GM12801 (cell line): Measurements from ENCODE around the gene DPYSL4.

Experiments used
- TF ChIP-seq, protein P1 (sequence below): IDR thresholded peaks from one replicate; pipeline ENCODE4 v1.5.1; 2011; ENCODE audit warnings: control low read depth; ENCODE audit not compliant: insufficient read length; ENCODE audit errors: extremely low read depth

DPYSL4 gene

DNA sequence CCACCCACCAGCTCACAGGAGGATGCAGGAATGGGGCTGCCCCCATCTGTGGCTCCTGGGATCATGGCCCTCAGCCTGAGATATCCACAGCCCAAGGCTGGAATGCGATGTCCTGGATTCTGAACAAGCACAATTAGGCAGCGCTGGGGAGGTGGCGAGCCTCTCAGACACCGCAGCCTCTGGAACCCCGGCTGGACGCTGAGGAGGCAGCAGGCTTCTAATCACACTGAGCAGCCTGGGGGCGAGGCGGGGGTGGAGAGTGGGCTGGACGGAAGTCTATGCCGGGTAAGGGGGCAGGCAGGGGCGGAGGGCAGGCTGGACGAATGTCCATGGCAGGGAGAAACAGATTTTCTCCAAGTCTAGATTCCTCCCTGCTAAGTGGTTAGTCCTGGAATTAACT is 56.4 kb downstream of the DPYSL4 start:
- TF ChIP-seq, protein P1, sequence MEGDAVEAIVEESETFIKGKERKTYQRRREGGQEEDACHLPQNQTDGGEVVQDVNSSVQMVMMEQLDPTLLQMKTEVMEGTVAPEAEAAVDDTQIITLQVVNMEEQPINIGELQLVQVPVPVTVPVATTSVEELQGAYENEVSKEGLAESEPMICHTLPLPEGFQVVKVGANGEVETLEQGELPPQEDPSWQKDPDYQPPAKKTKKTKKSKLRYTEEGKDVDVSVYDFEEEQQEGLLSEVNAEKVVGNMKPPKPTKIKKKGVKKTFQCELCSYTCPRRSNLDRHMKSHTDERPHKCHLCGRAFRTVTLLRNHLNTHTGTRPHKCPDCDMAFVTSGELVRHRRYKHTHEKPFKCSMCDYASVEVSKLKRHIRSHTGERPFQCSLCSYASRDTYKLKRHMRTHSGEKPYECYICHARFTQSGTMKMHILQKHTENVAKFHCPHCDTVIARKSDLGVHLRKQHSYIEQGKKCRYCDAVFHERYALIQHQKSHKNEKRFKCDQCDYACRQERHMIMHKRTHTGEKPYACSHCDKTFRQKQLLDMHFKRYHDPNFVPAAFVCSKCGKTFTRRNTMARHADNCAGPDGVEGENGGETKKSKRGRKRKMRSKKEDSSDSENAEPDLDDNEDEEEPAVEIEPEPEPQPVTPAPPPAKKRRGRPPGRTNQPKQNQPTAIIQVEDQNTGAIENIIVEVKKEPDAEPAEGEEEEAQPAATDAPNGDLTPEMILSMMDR = no peak

DNA sequence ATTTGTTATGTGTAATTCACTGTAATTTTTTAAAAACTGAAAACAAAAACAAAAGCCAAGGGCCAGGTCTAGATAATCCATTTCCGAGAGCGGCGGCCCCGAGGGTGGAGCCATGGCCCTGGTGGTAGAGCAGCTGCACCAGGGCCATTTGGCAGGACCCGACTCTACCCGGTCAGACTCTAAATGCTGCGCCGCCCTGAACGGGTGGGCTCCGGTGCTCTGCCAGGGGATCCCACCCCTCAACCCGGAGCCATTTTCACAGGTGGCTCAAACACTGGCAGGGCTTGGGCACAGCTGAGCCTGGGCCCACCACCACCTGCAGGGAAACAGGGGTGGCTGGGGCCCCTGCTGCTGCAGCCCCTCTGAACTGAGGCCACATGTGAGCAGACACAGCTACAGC is 56.9 kb downstream of the DPYSL4 start:
- TF ChIP-seq, protein P1 = no peak

DNA sequence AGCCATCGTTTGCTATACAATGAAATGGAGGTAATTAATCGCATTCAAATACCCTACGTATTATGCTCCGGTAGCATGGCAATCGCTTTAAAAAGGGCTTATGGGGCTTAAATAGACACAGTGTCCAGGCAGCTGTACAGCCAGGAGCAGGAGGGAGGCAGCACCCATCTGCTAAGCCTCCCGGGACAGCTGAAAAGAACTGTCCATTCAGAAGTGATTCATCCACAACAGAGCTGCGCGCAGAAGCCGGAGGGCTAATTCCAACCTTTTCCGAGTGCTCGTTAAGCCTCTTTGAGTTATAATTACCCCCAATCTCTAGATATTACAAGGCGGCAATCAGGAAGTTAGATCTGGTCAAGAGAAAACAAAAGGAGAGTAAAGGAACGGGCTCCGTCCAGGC is 58.3 kb downstream of the DPYSL4 start:
- TF ChIP-seq, protein P1 = no peak

DNA sequence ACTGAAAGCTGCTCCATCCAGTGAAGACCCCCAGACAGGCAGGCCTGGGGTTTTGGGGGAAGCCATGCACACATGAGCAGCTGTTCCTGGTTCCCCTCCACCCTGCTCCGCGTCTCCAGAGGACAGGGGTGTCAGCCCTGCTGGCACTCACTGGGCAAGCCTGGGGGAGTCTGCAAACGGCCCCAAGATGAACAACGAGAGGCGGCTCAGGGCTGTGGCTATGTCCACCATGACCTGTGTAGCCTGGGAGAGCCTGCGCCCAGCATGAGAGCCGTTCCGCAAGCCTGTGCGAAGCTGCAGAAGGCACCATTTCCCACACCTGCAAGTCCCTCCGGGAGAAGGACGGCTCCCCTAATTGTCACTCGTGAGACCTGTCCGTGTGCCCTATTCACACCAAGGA is 59.5 kb downstream of the DPYSL4 start:
- TF ChIP-seq, protein P1 = no peak

DNA sequence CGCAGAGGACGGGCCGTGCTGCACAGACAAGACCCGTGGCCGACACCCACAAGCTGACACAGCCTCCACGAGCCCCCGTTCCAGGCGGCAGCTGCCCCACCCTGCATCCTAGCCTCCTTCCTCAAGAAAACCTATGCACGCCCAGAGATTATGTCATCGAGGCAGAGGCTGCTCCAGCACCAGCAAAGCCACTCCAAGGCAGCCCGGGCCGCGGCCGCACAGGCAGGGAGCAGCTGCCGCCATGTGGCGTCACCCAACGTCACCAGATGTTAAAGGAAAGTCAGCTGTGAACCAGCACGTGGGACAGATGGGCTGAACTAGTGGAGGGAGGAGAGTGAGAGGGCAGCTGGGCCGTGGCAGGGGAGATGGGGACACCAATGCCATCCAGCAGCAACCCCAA is 61.2 kb downstream of the DPYSL4 start:
- TF ChIP-seq, protein P1 = no peak

DNA sequence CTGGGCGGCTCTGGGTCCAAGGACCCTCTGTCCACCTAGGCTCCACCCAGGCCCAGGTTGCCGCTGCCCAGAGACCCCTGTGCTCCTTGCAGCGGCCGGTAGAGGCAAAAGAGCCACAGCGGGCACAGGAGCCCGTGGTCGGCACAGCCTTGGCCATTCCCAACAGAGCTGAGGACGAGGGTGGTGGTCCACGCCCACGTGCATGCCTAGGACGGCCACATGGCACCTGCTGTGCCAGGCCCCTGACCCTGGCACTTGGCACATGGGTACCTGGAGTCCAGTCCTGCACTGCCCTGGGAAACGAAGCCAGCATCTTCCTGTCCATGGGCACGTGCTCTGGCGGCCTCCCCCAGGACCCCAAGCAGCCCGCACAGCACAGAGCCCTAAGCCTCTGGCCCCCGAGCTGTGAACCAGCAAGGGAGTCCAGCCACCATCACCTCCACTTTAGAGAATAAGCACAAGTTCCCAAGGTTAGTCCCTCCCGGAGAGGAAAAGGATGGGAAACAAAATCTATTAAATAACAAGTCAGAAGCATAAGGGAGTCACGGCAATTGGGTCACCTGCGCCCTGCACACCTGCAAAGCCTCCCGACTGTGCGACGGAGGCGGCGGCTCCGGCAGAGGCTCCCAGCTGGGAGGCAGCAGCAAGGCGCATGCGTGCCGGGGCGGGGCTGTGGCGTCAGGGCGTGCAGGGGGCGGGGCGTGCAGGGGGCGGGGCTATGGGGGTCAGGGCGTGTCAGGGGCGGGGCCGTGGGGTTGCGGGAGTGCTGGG is 61.9 kb downstream of the DPYSL4 start:
- TF ChIP-seq, protein P1 = no peak

DNA sequence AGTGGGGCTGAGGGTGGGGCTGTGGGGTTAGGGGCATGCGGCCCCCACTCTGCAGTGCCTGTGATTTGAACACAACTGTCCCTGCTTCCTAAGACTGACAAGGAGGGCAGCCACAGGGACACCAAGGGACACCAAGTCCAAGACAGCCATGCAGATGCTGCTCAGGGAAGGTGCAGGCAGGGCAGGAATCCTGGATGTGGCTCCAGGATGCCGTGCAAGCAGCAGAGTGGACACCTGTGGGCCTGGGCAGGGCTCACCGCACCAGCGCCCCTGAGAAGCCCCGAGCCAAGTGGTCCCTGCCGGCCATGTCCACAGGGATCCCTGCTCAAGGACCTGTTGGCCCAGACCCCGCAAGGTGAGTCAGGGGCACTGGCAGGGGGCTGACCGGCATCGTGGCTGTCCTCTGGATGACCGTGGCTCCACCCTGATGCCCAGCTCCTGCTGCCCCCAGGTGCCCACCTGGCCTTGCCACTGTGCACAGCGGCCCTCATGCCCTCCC is 62.5 kb downstream of the DPYSL4 start:
- TF ChIP-seq, protein P1 = no peak
